SW480 (cell line): ENCODE measurements around the gene CHRNB2.
A peak's percentile ranks its signal among the peaks of the same experiment; 100 is the strongest.
"Not testable (repeated sequence)": the region's sequence is repeated elsewhere in the genome, so short reads cannot be mapped to it uniquely, and the experiment has no call there.

Source experiments
- DNase-seq: peaks from one replicate; pipeline ENCODE4 v3.0.0-alpha.2; 2016; ENCODE audit warnings: low spot score

Gene CHRNB2, protein sequence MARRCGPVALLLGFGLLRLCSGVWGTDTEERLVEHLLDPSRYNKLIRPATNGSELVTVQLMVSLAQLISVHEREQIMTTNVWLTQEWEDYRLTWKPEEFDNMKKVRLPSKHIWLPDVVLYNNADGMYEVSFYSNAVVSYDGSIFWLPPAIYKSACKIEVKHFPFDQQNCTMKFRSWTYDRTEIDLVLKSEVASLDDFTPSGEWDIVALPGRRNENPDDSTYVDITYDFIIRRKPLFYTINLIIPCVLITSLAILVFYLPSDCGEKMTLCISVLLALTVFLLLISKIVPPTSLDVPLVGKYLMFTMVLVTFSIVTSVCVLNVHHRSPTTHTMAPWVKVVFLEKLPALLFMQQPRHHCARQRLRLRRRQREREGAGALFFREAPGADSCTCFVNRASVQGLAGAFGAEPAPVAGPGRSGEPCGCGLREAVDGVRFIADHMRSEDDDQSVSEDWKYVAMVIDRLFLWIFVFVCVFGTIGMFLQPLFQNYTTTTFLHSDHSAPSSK

DNA sequence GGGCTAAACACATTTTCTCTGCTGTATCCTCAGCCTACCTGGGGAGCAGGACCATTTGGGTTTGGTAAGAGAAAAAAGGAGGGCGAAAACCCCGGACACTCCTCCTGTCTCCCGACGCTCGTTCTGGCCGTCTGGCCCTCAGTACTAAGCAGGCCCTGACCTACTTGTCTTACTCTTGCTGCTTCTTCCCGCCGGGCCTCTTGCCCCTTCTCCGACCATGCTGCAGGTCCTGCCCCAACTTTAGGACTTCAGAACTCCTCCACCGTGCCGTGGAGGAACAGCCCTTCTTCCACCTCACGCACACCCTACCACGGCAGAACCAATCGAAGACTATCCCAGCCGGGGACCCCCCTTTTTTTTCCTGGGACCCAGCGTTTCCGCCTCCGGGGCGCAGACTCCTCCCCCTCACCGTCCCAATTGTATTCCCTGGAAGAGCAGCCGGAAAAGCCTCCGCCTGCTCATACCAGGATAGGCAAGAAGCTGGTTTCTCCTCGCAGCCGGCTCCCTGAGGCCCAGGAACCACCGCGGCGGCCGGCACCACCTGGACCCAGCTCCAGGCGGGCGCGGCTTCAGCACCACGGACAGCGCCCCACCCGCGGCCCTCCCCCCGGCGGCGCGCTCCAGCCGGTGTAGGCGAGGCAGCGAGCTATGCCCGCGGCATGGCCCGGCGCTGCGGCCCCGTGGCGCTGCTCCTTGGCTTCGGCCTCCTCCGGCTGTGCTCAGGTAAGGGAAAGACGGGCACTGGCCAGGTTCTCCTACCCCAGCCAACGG is at the start of gene CHRNB2:
Gene CHRNB2 (plus strand): TSS at position 393 of the 771 bp plus-strand sequence. CDS start 267 bp downstream, at position 660.
- peak; percentile 64 for DNase-seq

DNA sequence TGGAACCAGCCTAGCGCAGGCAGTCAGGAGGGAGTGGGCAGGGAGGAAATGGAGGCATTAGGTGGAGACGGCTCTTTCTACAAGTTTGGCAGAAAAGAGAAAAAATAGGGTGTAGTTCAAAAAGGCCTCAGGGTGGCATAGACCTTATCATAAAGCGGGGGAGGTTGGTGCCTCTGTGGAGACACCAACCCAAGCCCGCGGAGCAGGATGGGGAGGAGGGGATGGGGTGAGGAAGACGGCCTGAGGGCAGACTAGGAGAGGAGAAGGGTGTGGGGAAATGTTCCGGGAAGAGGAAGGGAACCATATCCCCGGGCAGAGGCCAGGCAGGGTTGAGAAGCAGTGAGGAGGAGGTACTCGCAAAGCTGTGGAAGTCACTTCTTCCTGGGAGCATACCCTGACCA is 48.0 kb upstream of the CHRNB2 start:
- no peak for DNase-seq

DNA sequence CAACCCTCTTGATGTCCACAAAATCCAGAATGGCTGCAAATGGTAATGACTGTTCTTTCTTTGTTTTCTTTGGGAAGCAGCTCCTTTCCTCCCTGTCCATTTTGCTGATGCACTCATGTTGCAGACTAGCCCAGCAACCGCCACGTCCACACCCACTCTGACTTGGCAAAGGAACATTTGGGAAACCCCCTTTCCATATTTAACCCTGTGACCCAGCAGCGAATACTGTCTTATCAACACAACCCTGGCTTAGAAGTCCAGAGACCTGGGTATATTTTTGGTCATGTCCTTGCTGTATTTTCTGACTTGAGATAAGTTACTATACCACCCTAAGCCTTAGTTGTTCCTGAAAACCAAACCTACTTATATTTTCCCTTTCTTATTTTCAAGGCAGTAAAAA is 47.2 kb upstream of the CHRNB2 start:
- no peak for DNase-seq

DNA sequence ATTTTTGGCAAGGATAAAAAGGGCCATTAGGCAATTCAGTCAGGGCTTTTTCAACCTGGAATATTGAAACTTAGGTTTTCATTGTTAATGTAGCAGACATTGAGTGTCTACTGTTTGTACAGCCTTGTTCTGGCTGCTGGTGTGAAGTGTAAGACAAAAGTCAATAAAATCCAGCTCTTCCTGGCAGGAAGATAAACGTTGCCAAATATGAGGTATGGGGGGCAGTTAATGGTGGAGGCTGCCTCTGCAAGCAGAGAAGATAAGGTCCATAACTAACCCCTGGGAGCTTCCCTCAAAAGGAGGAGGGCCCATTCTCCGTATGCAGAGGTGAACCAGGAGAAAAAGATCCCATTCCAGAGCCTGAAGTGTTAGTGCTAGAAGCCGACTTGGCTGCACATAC is 45.9 kb upstream of the CHRNB2 start:
- no peak for DNase-seq

DNA sequence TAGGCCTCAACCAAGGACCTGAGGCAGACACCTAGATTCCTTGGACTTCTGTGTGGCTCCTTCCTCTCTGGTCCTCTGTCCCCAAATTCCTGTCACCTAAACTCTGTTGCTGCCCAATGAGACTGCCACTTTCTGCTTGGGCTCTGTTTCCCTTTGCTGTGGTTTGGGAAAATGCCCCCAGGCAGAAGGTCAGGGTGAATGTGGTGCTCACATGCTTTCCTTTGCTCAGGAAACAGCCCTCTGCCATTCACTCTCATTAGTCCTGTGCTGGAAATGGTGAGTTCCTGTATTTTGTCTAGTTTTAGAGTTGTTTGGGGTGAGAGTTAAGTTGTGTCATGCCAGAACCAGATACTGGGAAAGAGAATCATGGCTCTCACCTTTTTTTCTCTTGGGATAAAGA is 42.7 kb upstream of the CHRNB2 start:
- no peak for DNase-seq

DNA sequence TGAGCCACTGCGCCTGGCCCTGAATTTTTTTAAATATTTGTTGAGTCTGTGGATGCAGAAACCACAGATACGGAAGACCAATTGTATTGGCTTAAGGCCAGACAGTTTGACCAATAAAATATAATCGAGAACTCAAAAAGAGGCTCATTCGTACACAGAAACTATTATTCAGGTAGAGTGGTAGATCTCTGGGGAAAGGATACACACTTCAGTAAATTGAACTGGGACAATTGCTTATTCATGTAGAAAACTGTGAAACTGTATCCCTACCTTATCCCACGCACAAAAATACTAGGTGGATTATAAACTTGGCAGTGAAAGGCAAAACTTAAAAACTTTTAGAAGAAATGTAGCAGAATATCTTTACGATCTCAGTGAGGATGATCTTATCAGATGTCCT is 40.4 kb upstream of the CHRNB2 start:
- DNase-seq: no peak

DNA sequence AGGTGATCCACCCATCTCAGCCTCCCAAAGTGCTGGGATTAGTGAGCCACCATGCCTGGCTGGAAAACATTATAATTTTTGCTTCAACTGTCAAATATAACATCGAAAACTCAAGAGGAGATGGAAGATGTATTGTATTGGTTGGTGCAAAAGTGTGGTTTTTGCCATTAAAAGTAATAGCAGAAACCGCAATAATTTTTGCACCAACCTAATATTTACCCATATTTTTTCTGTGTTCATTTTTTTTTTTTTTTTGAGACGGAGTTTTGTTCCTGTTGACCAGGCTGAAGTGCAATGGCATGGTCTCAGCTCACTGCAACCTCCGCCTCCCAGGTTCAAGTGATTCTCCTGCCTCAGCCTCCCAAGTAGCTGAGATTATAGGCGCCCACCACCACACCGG is 38.3 kb upstream of the CHRNB2 start:
- DNase-seq: no peak

DNA sequence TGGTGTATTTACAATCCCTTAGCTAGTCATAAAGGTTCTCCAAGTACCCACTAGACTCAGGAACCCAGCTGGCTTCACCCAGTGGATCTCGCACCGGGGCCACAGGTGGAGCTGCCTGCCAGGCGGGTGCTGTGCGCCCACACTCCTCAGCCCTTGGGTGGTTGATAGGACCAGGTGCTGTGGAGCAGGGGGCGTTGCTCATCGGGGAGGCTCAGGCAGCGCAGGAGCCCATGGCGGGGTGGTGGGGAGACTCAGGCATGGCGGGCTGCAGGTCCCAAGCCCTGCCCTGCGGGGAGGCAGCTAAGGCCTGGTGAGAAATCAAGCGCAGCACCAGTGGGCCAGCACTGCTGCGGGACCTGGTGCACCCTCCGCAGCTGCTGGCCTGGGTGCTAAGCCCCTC is 35.6 kb upstream of the CHRNB2 start:
- DNase-seq: not testable (repeated sequence)

DNA sequence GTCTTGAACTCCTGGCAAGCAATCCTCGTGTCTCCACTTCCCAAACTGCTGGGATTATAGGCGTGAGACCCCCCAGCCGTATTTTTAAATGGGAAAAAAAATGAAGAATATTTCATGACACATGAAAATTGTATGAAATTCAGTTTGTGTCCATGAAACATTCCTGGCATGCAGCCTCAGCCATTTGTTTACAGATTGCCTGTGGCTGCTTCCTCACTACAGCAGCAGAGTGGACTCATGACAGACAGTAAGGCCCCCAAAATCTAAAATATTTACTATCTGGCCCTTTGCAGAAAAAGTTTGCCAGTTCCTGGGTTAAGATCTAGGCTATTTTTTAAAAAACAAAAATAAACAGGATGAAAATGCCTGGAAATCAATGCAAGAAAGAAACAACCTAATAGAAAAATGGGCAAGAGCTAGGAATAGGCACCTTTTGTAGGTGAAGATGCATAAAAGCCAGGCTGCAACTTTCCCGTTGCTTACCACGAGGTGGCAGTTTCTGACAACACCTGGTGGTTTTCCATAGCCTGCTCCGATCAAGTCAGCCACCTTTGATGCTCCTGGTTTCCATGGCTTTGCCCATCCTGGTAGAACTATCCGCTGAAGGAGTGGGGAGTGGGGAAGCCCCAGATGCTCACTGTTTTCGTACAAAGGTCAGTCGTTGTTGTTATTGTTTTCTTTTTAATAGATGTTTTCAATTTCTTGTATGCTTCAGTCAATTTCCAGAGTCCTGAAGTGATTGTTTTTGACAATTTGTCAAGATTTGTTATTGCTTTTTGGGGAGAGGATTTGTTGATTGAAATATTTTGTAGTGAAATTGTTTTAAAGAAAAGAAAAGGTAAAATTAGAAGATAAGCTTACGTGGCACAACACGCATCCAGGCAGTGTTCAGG is 33.4 kb upstream of the CHRNB2 start:
- peak; percentile 67 for DNase-seq

DNA sequence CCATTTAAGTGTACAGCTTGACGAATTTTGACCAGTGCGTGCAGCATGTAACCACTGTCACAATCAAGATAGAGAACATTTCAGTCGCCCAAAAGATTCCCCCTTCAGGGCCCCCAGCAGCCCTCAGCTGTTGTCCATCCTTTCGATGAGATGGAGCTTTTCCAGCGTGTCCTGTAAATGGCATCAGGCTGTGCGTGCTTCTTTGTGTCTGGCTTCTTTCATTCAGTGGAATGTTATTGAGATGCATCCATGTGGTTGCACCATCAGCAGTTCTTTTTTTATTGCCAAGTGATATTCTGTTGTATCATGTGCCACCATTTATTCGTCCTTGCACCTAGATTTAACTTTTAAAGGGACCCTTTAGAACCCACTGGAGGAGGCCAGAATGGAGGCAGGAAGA is 31.0 kb upstream of the CHRNB2 start:
- no peak for DNase-seq

DNA sequence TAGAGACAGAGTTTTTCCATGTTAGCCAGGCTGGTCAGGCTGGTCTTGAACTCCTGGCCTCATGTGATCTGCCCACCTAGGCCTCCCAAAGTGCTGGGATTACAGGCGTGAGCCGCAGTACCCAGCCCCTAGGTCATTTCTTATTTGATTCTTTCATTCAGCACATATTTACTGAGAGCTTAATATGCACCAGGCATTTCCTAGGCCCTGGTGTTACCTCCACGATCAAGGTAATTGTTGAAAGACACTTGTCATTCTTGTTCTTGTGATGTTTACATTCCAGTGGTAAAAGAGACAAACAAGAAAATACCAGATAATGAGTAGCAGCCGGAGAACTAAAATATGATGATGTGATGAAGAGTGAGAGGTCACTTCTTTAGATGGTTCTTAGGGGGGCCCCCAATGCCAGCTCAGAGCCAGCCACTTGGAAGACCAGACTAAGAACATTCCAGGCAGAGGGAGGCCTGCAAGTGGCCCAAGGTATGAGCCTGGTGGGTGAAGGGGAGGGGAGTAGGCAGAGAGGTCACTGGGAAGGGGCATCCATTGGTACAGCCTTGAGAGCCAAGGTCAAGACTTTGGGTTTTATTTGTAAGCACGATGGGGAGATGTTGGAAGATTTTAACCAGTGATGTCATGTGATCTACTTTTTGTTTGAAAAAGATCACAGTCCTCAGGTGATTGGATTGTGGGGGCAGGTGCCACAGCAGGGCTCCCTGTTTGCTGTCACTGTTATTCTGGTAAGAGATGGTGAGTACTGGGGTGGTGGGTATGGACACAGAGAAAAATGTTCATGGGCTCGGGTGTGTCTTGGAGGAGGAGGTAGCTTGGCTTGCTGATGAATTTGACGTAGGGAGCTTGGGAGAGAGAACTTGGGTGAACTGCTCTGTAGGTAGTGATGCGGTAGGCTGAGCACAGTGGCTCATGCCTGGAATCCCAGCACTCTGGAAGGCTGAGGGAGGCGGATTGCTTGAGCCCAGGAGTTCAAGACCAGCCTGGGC is 27.8 kb upstream of the CHRNB2 start:
- no peak for DNase-seq

DNA sequence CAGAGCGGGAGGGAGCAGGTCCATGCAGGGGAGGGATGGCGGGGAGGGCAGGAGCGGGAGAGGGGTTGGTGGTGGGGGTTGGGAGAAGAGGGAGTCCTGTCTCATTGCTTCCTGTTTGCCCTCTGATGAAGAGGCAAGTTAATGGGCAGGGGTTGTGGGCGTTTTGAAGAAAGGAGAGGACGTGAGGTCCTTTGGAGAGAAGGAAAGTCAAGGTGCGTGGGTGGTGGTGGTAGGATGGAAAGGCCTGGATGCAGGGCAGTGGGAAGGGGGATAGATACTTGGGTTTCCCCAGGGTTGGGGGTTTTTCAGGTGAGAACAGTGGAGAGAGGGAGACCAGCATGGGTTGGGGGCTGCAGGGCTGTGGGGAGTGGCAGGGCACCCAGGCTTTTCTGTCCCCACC is 26.3 kb upstream of the CHRNB2 start:
- no peak for DNase-seq

DNA sequence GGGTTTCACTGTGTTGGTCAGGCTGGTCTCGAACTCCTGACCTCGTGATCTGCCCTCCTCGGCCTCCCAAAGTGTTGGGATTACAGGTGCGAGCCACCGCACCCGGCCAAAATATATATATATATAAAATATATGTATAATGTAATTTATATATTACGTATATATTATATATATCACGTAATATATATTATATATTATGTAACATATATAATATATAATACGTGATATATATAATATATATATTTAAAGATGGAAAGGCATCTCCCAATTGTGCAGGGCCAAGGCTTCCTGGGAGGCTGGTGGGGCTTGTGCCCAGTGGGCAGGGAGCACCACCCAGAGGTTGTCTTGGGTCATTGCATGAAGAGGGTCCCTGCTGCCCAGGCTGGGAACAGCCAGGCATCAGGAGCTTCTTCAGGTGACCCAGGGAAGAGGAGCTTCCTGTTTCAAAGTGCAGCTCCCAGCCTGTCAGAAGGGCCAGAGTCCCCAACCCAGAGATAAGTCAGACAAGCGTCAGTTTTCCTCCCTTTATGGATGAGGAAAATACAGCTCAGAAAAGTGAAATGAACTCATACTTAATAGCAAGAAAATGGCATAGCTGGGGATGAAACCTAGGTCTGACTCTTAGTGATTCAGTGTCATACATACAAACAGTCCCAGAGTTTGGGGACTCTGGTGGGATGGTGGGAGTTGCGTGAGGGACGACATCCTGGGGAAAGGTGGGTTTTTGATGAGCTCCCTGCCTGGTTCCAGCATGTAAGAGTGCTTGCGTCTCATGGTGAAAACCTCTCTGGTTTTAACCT is 21.1 kb upstream of the CHRNB2 start:
- DNase-seq: peak; percentile 58

DNA sequence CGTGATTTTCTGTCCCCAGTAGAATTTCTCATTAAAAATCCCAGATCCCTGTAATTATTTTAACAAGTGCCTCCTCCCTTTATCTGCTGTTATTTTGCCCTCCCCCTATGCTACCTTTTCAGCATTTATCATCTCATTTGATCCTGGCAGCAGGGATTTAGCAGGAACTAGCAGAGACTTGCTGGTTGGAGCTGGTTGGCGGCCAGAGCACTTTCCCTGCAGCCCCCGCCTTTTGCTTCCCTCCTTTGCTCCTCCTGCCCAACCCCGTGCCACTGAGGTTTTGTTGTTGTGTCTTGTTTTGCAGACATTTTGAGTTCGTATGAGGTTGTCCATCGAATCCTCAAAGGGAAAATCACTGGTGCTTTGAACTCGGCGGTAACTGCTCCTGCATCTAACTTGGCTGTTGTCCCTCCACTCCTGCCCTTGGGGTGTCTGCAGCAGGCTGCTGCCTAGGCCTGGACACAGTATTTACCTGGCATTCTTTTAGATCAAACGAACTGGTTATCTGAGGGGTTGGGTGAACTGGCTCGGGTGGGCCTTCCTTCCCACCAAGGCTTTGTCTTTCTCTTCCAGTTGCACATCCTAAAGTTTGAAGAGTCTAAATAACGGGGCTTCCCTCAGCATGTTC is 20.4 kb upstream of the CHRNB2 start:
- no peak for DNase-seq

DNA sequence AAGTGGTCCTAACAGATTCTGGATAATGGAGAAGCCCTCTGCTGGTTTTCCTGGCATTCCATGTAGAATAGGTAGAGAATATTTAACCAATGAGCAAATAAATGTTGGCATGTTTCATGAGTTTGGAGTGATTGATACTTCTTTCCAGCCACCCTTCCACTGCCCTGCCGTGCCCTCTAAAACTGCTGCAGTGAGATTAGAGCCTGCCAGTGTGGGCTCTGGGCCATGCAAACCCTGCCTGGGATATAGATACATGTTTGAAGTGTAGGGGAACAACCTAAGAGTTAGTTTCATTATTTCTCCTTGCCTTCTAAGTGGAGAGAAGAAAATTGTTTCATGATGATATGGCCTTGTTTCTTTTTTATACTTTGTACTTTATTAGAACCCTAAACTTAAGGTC is 19.6 kb upstream of the CHRNB2 start:
- no peak for DNase-seq

DNA sequence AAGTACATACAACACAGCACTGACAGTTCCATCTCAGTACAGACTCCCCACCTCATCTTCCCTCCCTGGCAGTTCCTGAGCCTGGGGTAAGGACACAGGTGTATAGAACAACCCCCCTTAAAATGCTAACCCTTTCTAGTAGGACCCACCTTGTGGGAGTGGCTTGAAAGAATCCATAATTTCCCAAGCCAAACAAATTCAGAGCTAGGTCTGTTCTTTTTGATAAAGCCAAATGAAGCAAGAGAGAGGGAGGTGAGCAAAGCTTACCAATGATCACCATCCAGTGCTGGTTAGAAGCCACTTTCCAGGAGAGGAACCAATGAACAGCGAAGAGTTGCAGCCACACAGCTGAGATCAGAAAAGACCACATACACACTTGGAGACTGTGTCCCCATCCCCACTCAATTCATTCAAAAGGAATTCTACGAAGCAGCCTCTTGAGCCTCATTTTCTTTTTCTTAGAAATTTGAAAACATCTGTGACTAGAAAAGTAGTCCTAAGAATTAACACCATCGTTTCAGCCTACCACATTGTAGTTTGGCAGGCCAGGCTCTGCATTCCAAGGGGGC is 18.3 kb upstream of the CHRNB2 start:
- no peak for DNase-seq

DNA sequence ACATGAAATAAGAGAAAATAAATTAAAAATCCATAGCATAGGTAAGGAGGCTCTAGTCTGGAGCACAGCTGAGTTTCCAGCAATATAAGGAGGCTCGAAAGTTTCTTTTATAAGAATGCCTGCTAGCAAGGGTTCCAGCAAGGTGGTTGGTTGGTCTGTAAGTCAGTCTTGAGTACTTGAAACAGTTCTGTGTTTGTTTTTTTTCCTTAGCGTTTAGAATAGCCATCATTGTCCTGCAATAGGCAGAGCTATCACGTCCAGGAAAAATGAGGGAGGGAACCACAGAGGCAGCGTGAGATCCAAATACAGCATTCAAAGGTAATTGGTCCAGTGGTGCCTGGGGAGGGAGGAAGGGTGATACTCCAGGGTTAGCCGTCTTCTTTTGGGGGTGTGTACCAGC is 17.5 kb upstream of the CHRNB2 start:
- no peak for DNase-seq

DNA sequence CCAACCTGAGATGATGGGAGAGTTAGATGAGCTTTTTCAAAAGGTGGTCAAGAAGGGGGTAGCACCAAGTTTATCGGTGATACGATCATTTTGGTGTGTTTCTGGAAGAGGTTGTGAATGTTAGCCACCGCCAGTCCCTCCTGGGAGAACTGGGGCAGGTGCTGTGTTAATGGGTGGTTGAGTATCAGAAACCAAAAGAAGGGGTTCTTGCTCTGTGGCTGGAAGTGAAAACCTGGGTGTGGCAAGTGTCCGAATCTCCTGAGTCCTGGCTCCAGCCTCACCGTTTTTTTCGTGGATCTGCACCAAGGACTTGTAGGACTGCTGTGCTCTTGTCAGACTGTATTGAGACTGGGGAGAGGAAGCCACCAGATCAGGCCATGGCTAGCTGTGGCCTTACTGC is 16.9 kb upstream of the CHRNB2 start:
- no peak for DNase-seq

DNA sequence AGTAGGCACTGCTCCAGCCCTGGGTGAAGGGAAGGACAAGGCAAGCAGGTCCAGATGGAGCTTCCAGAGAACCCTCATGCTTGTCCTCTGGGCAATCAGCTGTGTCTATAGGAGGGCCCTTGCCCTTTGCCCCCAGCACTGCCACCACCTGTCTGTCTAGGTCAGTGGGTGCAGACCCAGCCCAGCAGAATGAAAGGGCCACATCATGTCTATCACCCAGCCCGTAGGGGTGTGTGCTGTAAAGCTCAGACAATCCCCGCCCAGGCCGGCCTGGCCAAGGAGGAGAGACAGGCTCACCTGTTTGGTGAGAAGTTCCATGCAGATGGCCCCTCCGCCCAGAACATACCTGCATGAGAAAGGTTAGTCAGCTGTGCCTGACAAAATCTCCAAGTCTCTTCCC is 16.1 kb upstream of the CHRNB2 start:
- no peak for DNase-seq
